ENCODE data around the gene INPP5A.

INPP5A gene

GRCh38 chr10:132776821-132777220, 239.2 kb downstream of the INPP5A start:
- DNase-seq (ENCODE audit: low read depth in 1 of 2, low spot score in 1 of 2) = no peak

GRCh38 chr10:132777441-132777840, 239.9 kb downstream of the INPP5A start:
- no peak for DNase-seq (ENCODE audit: low read depth in 1 of 2, low spot score in 1 of 2)

- DNase-seq (ENCODE audit: low read depth in 1 of 2, low spot score in 1 of 2) = no peak
These were observed 242.1 kb downstream of the INPP5A start for GRCh38 chr10:132779549-132780294.

- DNase-seq (ENCODE audit: low read depth in 1 of 2, low spot score in 1 of 2) = no peak
These were observed 242.8 kb downstream of the INPP5A start for GRCh38 chr10:132780356-132780755.

GRCh38 chr10:132781556-132781955, 244.0 kb downstream of the INPP5A start:
- DNase-seq (ENCODE audit: low read depth in 1 of 2, low spot score in 1 of 2) = no peak

GRCh38 chr10:132783165-132783939, 245.8 kb downstream of the INPP5A start:
- DNase-seq (ENCODE audit: low read depth in 1 of 2, low spot score in 1 of 2) = no peak

GRCh38 chr10:132783940-132784865, 246.6 kb downstream of the INPP5A start:
- no peak for DNase-seq (ENCODE audit: low read depth in 1 of 2, low spot score in 1 of 2)

- no peak for DNase-seq (ENCODE audit: low read depth in 1 of 2, low spot score in 1 of 2)
These were observed 247.5 kb downstream of the INPP5A start for GRCh38 chr10:132784866-132785722.

GRCh38 chr10:132785723-132786475, 248.3 kb downstream of the INPP5A start, which contains the start of gene NKX6-2:
TSS of gene NKX6-2 (minus strand) at chr10:132786147. CDS start at chr10:132785948, 199 bp downstream.
- no peak for DNase-seq (ENCODE audit: low read depth in 1 of 2, low spot score in 1 of 2)

GRCh38 chr10:132786476-132786883, 248.9 kb downstream of the INPP5A start:
- DNase-seq (ENCODE audit: low read depth in 1 of 2, low spot score in 1 of 2) = no peak

- no peak for DNase-seq (ENCODE audit: low read depth in 1 of 2, low spot score in 1 of 2)
These were observed 249.4 kb downstream of the INPP5A start for GRCh38 chr10:132786884-132787494.

- DNase-seq (ENCODE audit: low read depth in 1 of 2, low spot score in 1 of 2) = no peak
These were observed 250.1 kb downstream of the INPP5A start for GRCh38 chr10:132787495-132788179.

GRCh38 chr10:132788180-132788830, 250.7 kb downstream of the INPP5A start:
- no peak for DNase-seq (ENCODE audit: low read depth in 1 of 2, low spot score in 1 of 2)

GRCh38 chr10:132788831-132789219, 251.2 kb downstream of the INPP5A start:
- DNase-seq (ENCODE audit: low read depth in 1 of 2, low spot score in 1 of 2) = no peak

GRCh38 chr10:132789659-132790148, 252.1 kb downstream of the INPP5A start:
- DNase-seq (ENCODE audit: low read depth in 1 of 2, low spot score in 1 of 2) = no peak

GRCh38 chr10:132790470-132790869, 252.9 kb downstream of the INPP5A start:
- no peak for DNase-seq (ENCODE audit: low read depth in 1 of 2, low spot score in 1 of 2)

- no peak for DNase-seq (ENCODE audit: low read depth in 1 of 2, low spot score in 1 of 2)
These were observed 253.6 kb downstream of the INPP5A start for GRCh38 chr10:132790934-132791829.
